ENCODE measurements around the gene C21orf58.

GRCh38 chr21:46265736-46266525 lies 57.7 kb downstream of the C21orf58 start:
- TF ChIP-seq CTCF (IDR thresholded peaks at IDR 0.05) (no peak), POLR2A (IDR thresholded peaks at IDR 0.05) (no peak)
